HepG2 (cell line): Measurements from ENCODE around the gene KCNAB1. TPM values are rescaled to one million over a fixed set of nuclear protein-coding genes. Genes with fewer than 3 reads are reported as not detected.

ENCODE experiments used
- ATAC-seq: fragments of 200-7000 bp; cut with Tn5 transposase; 3 replicates; pipeline ENCODE4 v1.9.1; 2020; ENCODE audit warnings: mild to moderate bottlenecking, moderate library complexity
- BruUV-seq: library from RNA; stranded (reverse); fragments of 400-500 nt; replicated peaks from 2 replicates; lab custom pipeline; 2021; lab: Mats Ljungman, UMichigan
- CTCF ChIA-PET: fragments of 300-600 bp; formaldehyde crosslinking; extraction: SDS; loops from one replicate; lab custom pipeline; 2021; ENCODE audit warnings: low total read pairs, inconsistent platforms, low intra/inter-chr PET ratio; lab: Yijun Ruan, JAX
- POLR2A ChIA-PET: fragments of 350-600 bp; sonication (Branson Sonifier 250); formaldehyde crosslinking; loops from one replicate; lab custom pipeline; 2020; ENCODE audit warnings: antibody characterized with exemption, inconsistent platforms; lab: Yijun Ruan, JAX
- DNase-seq: peaks from one replicate; pipeline ENCODE4 v3.0.0-alpha.2; 2015; ENCODE audit warnings: low spot score
- FAIRE-seq: peaks from 3 replicates; lab custom pipeline; 2011; peaks lifted over from hg19 to GRCh38; lab: Jason Lieb, UNC
- H2AFZ ChIP-seq: one replicate; pipeline ENCODE4 v1.6.1; 2011; ENCODE audit warnings: low read length, inconsistent platforms
- H3K27ac ChIP-seq: fragments of 300-600 bp; 3 replicates; pipeline ENCODE4 v1.8.0; 2011; ENCODE audit warnings: mixed run types, mild to moderate bottlenecking, mixed read lengths, low read length, inconsistent platforms; ENCODE audit not compliant: insufficient read depth; ENCODE audit errors: extremely low read length
- H3K27me3 ChIP-seq, 2 experiments: fragments of 200-600 bp in 1 of 2; 2 replicates in 1 of 2; 3 replicates in 1 of 2; pipeline versions ENCODE4 v1.6.0 to v1.8.0; 2011; ENCODE audit warnings: low read length in 2 of 2, mild to moderate bottlenecking in 2 of 2, moderate library complexity in 2 of 2, inconsistent platforms in 1 of 2; ENCODE audit not compliant: insufficient read depth in 2 of 2, control insufficient read depth in 1 of 2
- H3K36me3 ChIP-seq, 2 experiments: fragments of 200-600 bp in 1 of 2; replicated peaks in 1 of 2; 2 replicates in 1 of 2; 3 replicates in 1 of 2; pipeline versions ENCODE4 v1.5.1 to v1.8.0; 2011; ENCODE audit warnings: low read length in 2 of 2, inconsistent platforms in 1 of 2; ENCODE audit not compliant: insufficient read depth in 2 of 2, control insufficient read depth in 1 of 2
- H3K4me1 ChIP-seq: 2 replicates; pipeline ENCODE4 v1.5.1; 2012; ENCODE audit warnings: low read length, inconsistent platforms; ENCODE audit not compliant: insufficient read depth
- H3K4me2 ChIP-seq: 2 replicates; pipeline ENCODE4 v1.6.0; 2011; ENCODE audit warnings: low read depth, low read length, inconsistent platforms
- H3K4me3 ChIP-seq, 3 experiments: fragments of 200-600 bp in 1 of 3; sonication (generic), shearing (Covaris generic) in 1 of 3; replicated peaks in 1 of 3; 2 replicates each; pipeline ENCODE4 v1.5.1; 2011 to 2016; ENCODE audit warnings: low read length in 3 of 3, inconsistent platforms in 2 of 3, low read depth in 2 of 3, mild to moderate bottlenecking in 2 of 3, control low read depth in 1 of 3, mixed read lengths in 1 of 3; ENCODE audit not compliant: insufficient read depth in 1 of 3
- H3K79me2 ChIP-seq: one replicate; pipeline ENCODE4 v1.6.1; 2011; ENCODE audit warnings: low read length, inconsistent platforms; ENCODE audit not compliant: insufficient read depth
- H3K9ac ChIP-seq: 2 replicates; pipeline ENCODE4 v1.6.0; 2011; ENCODE audit warnings: mild to moderate bottlenecking, low read depth, low read length, inconsistent platforms; ENCODE audit not compliant: insufficient read depth
- H3K9me3 ChIP-seq: 2 replicates; pipeline ENCODE4 v1.5.1; 2012; ENCODE audit warnings: mild to moderate bottlenecking, low read length
- H4K20me1 ChIP-seq: 2 replicates; pipeline ENCODE4 v1.6.0; 2011; ENCODE audit warnings: inconsistent platforms, mild to moderate bottlenecking, low read length, moderate library complexity; ENCODE audit not compliant: insufficient read depth
- AHR ChIP-seq: IDR thresholded peaks from 2 replicates; pipeline ENCODE4 v1.6.1; 2018; ENCODE audit warnings: missing genetic modification reagents, missing compliant biosample characterization
- ARNT ChIP-seq: fragments of 450-650 bp; IDR thresholded peaks from 2 replicates; pipeline ENCODE4 v1.6.1; 2017
- ARNT2 ChIP-seq: sonication (generic); formaldehyde crosslinking; IDR thresholded peaks from 2 replicates; pipeline ENCODE4 v1.8.0; 2022; ENCODE audit warnings: mild to moderate bottlenecking, low read depth, missing genetic modification reagents, moderate library complexity
- ERF ChIP-seq: IDR thresholded peaks from 2 replicates; pipeline ENCODE4 v1.6.1; 2018; ENCODE audit warnings: missing biosample characterization, missing genetic modification reagents
- GMEB1 ChIP-seq: sonication (generic); formaldehyde crosslinking; IDR thresholded peaks from 2 replicates; pipeline ENCODE4 v1.5.1; 2020; ENCODE audit warnings: missing genetic modification reagents, mild to moderate bottlenecking, borderline replicate concordance
- HMG20B ChIP-seq: conservative IDR thresholded peaks from 2 replicates; pipeline ENCODE4 v1.6.1; 2016; ENCODE audit warnings: missing genetic modification reagents, missing compliant biosample characterization
- PLSCR1 ChIP-seq: sonication (generic); formaldehyde crosslinking; IDR thresholded peaks from 2 replicates; pipeline ENCODE4 v1.5.0; 2020; ENCODE audit warnings: missing genetic modification reagents, mild to moderate bottlenecking, borderline replicate concordance
- SNAPC2 ChIP-seq: sonication (generic); formaldehyde crosslinking; IDR thresholded peaks from 2 replicates; pipeline ENCODE4 v1.8.1; 2022; ENCODE audit warnings: mild to moderate bottlenecking, missing genetic modification reagents
- SP140L ChIP-seq: sonication (generic); formaldehyde crosslinking; IDR thresholded peaks from 2 replicates; pipeline ENCODE4 v1.4.0; 2020; ENCODE audit warnings: missing genetic modification reagents, borderline replicate concordance
- TFE3 ChIP-seq: IDR thresholded peaks from 2 replicates; pipeline ENCODE4 v1.6.1; 2016
- ZFP36L2 ChIP-seq: sonication (generic); formaldehyde crosslinking; IDR thresholded peaks from 2 replicates; pipeline ENCODE4 v1.4.0; 2020; ENCODE audit warnings: missing genetic modification reagents
- ZNF275 ChIP-seq: sonication (generic); formaldehyde crosslinking; IDR thresholded peaks from 2 replicates; pipeline ENCODE4 v1.8.0; 2022; ENCODE audit warnings: missing genetic modification reagents, mild to moderate bottlenecking, inconsistent platforms, borderline replicate concordance
- ZNF30 ChIP-seq: sonication (generic); formaldehyde crosslinking; IDR thresholded peaks from 2 replicates; pipeline ENCODE4 v1.5.0; 2020; ENCODE audit warnings: mild to moderate bottlenecking, missing genetic modification reagents
- ZNF747 ChIP-seq: sonication (generic); formaldehyde crosslinking; IDR thresholded peaks from 2 replicates; pipeline ENCODE4 v1.8.1; 2023; ENCODE audit warnings: missing genetic modification reagents, mild to moderate bottlenecking, borderline replicate concordance
- ZNF790 ChIP-seq: sonication (generic); formaldehyde crosslinking; IDR thresholded peaks from 2 replicates; pipeline ENCODE4 v1.8.0; 2022; ENCODE audit warnings: missing genetic modification reagents, mild to moderate bottlenecking, borderline replicate concordance
- WGBS: methylation state at CpG from one replicate; pipeline ENCODE4 v1.1.6; 2017; ENCODE audit warnings: low lambda C conversion rate; 5-methylcytosine and 5-hydroxymethylcytosine counted together
- in situ Hi-C: cut with HindIII; loops from 2 replicates; pipeline ENCODE4 v1.10.0; 2017; ENCODE audit warnings: low pct_unique_long_range_greater_than_20kb; ENCODE audit not compliant: extremely low pct_ligation_motif_present
- intact Hi-C: fragments of 100-400 bp; cut with micrococcal nuclease; formaldehyde crosslinking; loops from one replicate; pipeline ENCODE4 v1.10.0; 2022; ENCODE audit not compliant: unreplicated experiment
- polyA plus RNA-seq, 8 experiments: library from polyadenylated mRNA; depleted of rRNA in 3 of 8; stranded (reverse) in 7 of 8; unstranded in 1 of 8; fragments of >200 nt; fragmentation: Illumina TruSeq in 4 of 8; extraction: Trizol in 4 of 8; gene quantifications; 2 replicates each; pipeline versions ENCODE4 v1.2.1 to v1.2.3, GENCODE V29; 2011 to 2016; ENCODE audit warnings: low read depth in 4 of 8, missing spikeins in 1 of 8, mixed read lengths in 1 of 8; ENCODE audit not compliant: insufficient read depth in 1 of 8
- total RNA-seq, 5 experiments: library from RNA; depleted of rRNA; stranded (reverse); fragments of >200 nt; fragmentation: Illumina TruSeq; extraction: Trizol; gene quantifications; 2 replicates each; pipeline ENCODE4 v1.2.3, GENCODE V29; 2016; ENCODE audit warnings: low read depth in 1 of 5

Gene KCNAB1
- total and polyA plus RNA-seq, 2 of the 13 experiments (the other 11 are each of a cell fraction or from before 2014, with no cell fraction given): not detected

GRCh38 chr3:156353563-156353962 lies 233.2 kb downstream of the KCNAB1 start:
- ChIA-PET CTCF (no interaction called here), POLR2A (no interaction called here)
- Histone ChIP-seq H3K9me3 (no peaks in the 10 kb centered on the region), H3K27ac (no peak overlapping the region), H3K4me3 (no peak overlapping the region), H4K20me1 (no peaks in the 10 kb centered on the region), H3K4me2 (no peak overlapping the region), H3K79me2 (no peaks in the 10 kb centered on the region), H3K4me1 (no peaks in the 10 kb centered on the region), H2AFZ (no peak overlapping the region), H3K9ac (no peak overlapping the region), H3K36me3 (no peaks in the 10 kb centered on the region), H3K27me3 (peaks cover 0 to 11% of the 10 kb centered on the region in 2 experiments; a peak in 1 of 5 replicates)
- ATAC-seq: no peak
- no TSS peak for BruUV-seq
- in situ Hi-C loops: no loop called here
- intact Hi-C loops: no loop called here
- DNase-seq: no peak
- TF ChIP-seq SNAPC2 (no peak), ZNF790 (CRISPR knock-in tag) (no peak), HMG20B (CRISPR knock-in tag) (no peak), AHR (CRISPR knock-in tag) (no peak), ARNT2 (no peak), ZNF30 (no peak), ZNF747 (no peak), GMEB1 (CRISPR knock-in tag) (no peak), TFE3 (CRISPR knock-in tag) (no peak), ZFP36L2 (no peak), PLSCR1 (CRISPR knock-in tag) (no peak), ERF (CRISPR knock-in tag) (no peak), SP140L (CRISPR knock-in tag) (no peak), ZNF275 (no peak), ARNT (no peak)
- WGBS: 13% methylated on average over 4 of the region's 5 CpGs
- no peak for FAIRE-seq
